HUES6 (cell line): ENCODE results near the gene OSBPL10.

Experiments used
- H3K27ac ChIP-seq: 2 replicates; pipeline ENCODE4 v1.7.0; 2013; ENCODE audit warnings: low read depth, mild to moderate bottlenecking, low read length, inconsistent platforms
- H3K27me3 ChIP-seq: 2 replicates; pipeline ENCODE4 v1.6.1; 2013; ENCODE audit warnings: low read length; ENCODE audit not compliant: control insufficient read depth, insufficient read depth
- H3K36me3 ChIP-seq: 2 replicates; pipeline ENCODE4 v1.6.1; 2013; ENCODE audit warnings: low read length; ENCODE audit not compliant: control insufficient read depth, insufficient read depth
- H3K4me1 ChIP-seq: 2 replicates; pipeline ENCODE4 v1.6.1; 2013; ENCODE audit warnings: low read length; ENCODE audit not compliant: control insufficient read depth, insufficient read depth
- H3K4me3 ChIP-seq: 2 replicates; pipeline ENCODE4 v1.5.1; 2013; ENCODE audit warnings: low read depth, low read length
- H3K9ac ChIP-seq: one replicate; pipeline ENCODE4 v1.6.1; 2013; ENCODE audit warnings: mild to moderate bottlenecking, low read length
- H3K9me3 ChIP-seq: 2 replicates; pipeline ENCODE4 v1.6.1; 2013; ENCODE audit warnings: low read depth, low read length; ENCODE audit not compliant: control insufficient read depth, insufficient read depth

OSBPL10 gene

GRCh38 chr3:31988271-31988670, 7.2 kb upstream of the OSBPL10 start:
- Histone ChIP-seq H3K4me1 (no peaks in the 10 kb centered on the region), H3K4me3 (no peak overlapping the region), H3K9me3 (peaks cover 27% of the 10 kb centered on the region), H3K27ac (no peak overlapping the region), H3K27me3 (no peaks in the 10 kb centered on the region), H3K9ac (no peak overlapping the region), H3K36me3 (peaks cover 11% of the 10 kb centered on the region; the same call in 1 of the 2 replicates)

GRCh38 chr3:31985831-31986230, 4.8 kb upstream of the OSBPL10 start:
- Histone ChIP-seq H3K9ac (no peak overlapping the region), H3K36me3 (peaks cover 11% of the 10 kb centered on the region; the same call in 1 of the 2 replicates), H3K27me3 (peaks cover 18% of the 10 kb centered on the region; the same call in 1 of the 2 replicates), H3K4me1 (peaks cover 5% of the 10 kb centered on the region; the same call in 1 of the 2 replicates), H3K9me3 (peaks cover 21% of the 10 kb centered on the region), H3K4me3 (no peak overlapping the region), H3K27ac (no peak overlapping the region)

- no peak overlapping the region for H3K27ac ChIP-seq
- H3K9me3 ChIP-seq, result peaks cover 8% of the 10 kb centered on the region
- peaks cover 11% of the 10 kb centered on the region; the same call in 1 of the 2 replicates for H3K36me3 ChIP-seq
- no peak overlapping the region for H3K9ac ChIP-seq
- peaks cover 9% of the 10 kb centered on the region; the same call in 1 of the 2 replicates for H3K4me1 ChIP-seq
- H3K4me3 ChIP-seq, result no peak overlapping the region
- H3K27me3 ChIP-seq, result peaks cover 18% of the 10 kb centered on the region; the same call in 1 of the 2 replicates
These were observed 3.3 kb upstream of the OSBPL10 start for GRCh38 chr3:31984321-31984720.

- Histone ChIP-seq H3K4me1 (peaks cover 10% of the 10 kb centered on the region; the same call in 1 of the 2 replicates), H3K27ac (0 out of 2 replicates have a peak overlapping the region, but pooled peaks have one; percentile 30)
These were observed 394 bp downstream of the OSBPL10 start for GRCh38 chr3:31980530-31981205.

GRCh38 chr3:31979001-31979697, 1.9 kb downstream of the OSBPL10 start:
- Histone ChIP-seq H3K4me1 (peaks cover 10% of the 10 kb centered on the region; the same call in 1 of the 2 replicates), H3K9me3 (no peaks in the 10 kb centered on the region), H3K27ac (no peak overlapping the region), H3K36me3 (no peaks in the 10 kb centered on the region; the same call in 1 of the 2 replicates), H3K27me3 (peaks cover 18% of the 10 kb centered on the region; the same call in 1 of the 2 replicates), H3K4me3 (0 out of 2 replicates have a peak overlapping the region, but pooled peaks have one; percentile 5), H3K9ac (no peak overlapping the region)

More at GRCh38 chr3:31980530-31981205, 394 bp downstream of the OSBPL10 start:
- peaks cover 18% of the 10 kb centered on the region; the same call in 1 of the 2 replicates for H3K27me3 ChIP-seq
- peak overlapping the region; percentile 68 for H3K9ac ChIP-seq
- peak overlapping the region; percentile 87 for H3K4me3 ChIP-seq
- H3K36me3 ChIP-seq, result no peaks in the 10 kb centered on the region; the same call in 1 of the 2 replicates
- H3K9me3 ChIP-seq, result no peaks in the 10 kb centered on the region

GRCh38 chr3:31978553-31978952, 2.5 kb downstream of the OSBPL10 start:
- Histone ChIP-seq H3K9ac (no peak overlapping the region), H3K4me1 (peaks cover 10% of the 10 kb centered on the region; the same call in 1 of the 2 replicates), H3K27me3 (peaks cover 18% of the 10 kb centered on the region; the same call in 1 of the 2 replicates), H3K4me3 (no peak overlapping the region), H3K36me3 (no peaks in the 10 kb centered on the region; the same call in 1 of the 2 replicates), H3K9me3 (no peaks in the 10 kb centered on the region), H3K27ac (no peak overlapping the region)

GRCh38 chr3:31977736-31978135, 3.3 kb downstream of the OSBPL10 start:
- H3K4me3 ChIP-seq, result no peak overlapping the region
- peaks cover 15% of the 10 kb centered on the region; the same call in 1 of the 2 replicates for H3K27me3 ChIP-seq
- no peak overlapping the region for H3K9ac ChIP-seq
- H3K36me3 ChIP-seq, result no peaks in the 10 kb centered on the region; the same call in 1 of the 2 replicates
- no peak overlapping the region for H3K27ac ChIP-seq
- no peaks in the 10 kb centered on the region for H3K9me3 ChIP-seq
- H3K4me1 ChIP-seq, result peaks cover 10% of the 10 kb centered on the region; the same call in 1 of the 2 replicates

- no peak overlapping the region for H3K27ac ChIP-seq
These were observed 4.8 kb downstream of the OSBPL10 start for GRCh38 chr3:31976302-31976701.

GRCh38 chr3:31974964-31975363, 6.1 kb downstream of the OSBPL10 start:
- H3K4me3 ChIP-seq, result no peak overlapping the region
- H3K9me3 ChIP-seq, result no peaks in the 10 kb centered on the region
- no peaks in the 10 kb centered on the region for H3K27me3 ChIP-seq
- H3K4me1 ChIP-seq, result peaks cover 13% of the 10 kb centered on the region
- no peak overlapping the region for H3K9ac ChIP-seq
- no peaks in the 10 kb centered on the region; the same call in 1 of the 2 replicates for H3K36me3 ChIP-seq
- H3K27ac ChIP-seq, result no peak overlapping the region

More at GRCh38 chr3:31976302-31976701, 4.8 kb downstream of the OSBPL10 start:
- H3K4me3 ChIP-seq, result no peak overlapping the region
- peaks cover 5% of the 10 kb centered on the region; the same call in 1 of the 2 replicates for H3K4me1 ChIP-seq
- H3K9ac ChIP-seq, result no peak overlapping the region
- H3K27me3 ChIP-seq, result peaks cover under 1% of the 10 kb centered on the region; the same call in 1 of the 2 replicates
- no peaks in the 10 kb centered on the region; the same call in 1 of the 2 replicates for H3K36me3 ChIP-seq
- H3K9me3 ChIP-seq, result no peaks in the 10 kb centered on the region

- H3K27me3 ChIP-seq, result no peaks in the 10 kb centered on the region
- H3K27ac ChIP-seq, result no peak overlapping the region
- H3K4me1 ChIP-seq, result peaks cover 14% of the 10 kb centered on the region
- H3K9me3 ChIP-seq, result no peaks in the 10 kb centered on the region
- H3K9ac ChIP-seq, result no peak overlapping the region
- no peaks in the 10 kb centered on the region; the same call in 1 of the 2 replicates for H3K36me3 ChIP-seq
- no peak overlapping the region for H3K4me3 ChIP-seq
These were observed 6.6 kb downstream of the OSBPL10 start for GRCh38 chr3:31974471-31974870.
